SK-N-SH treated with all-trans-retinoic acid at 6 μM for 48 hours (cell line): ENCODE results near the gene AKAP7.

ENCODE experiments used
- ATAC-seq: fragments of 200-7000 bp; cut with Tn5 transposase; 3 replicates; pipeline ENCODE4 v1.9.1; 2020; ENCODE audit warnings: mild to moderate bottlenecking, moderate library complexity
- ARNTL ChIP-seq: fragments of 450-650 bp; formaldehyde crosslinking; IDR thresholded peaks from 2 replicates; pipeline ENCODE4 v1.5.0; 2020; ENCODE audit warnings: low read depth, mild to moderate bottlenecking, moderate library complexity, borderline replicate concordance
- BACH2 ChIP-seq: fragments of 250-450 bp; sonication (Bioruptor Pico); IDR thresholded peaks from 2 replicates; pipeline ENCODE4 v1.9.0; 2021; ENCODE audit warnings: mild to moderate bottlenecking, borderline replicate concordance
- ESRRG ChIP-seq: fragments of 250-450 bp; sonication (Bioruptor Pico); IDR thresholded peaks from 2 replicates; pipeline ENCODE4 v1.6.1; 2021; ENCODE audit warnings: mild to moderate bottlenecking
- GLIS3 ChIP-seq: fragments of 250-450 bp; sonication (Bioruptor Pico); IDR thresholded peaks from 2 replicates; pipeline ENCODE4 v1.5.0; 2020; ENCODE audit warnings: mild to moderate bottlenecking, moderate library complexity
- OSR1 ChIP-seq: fragments of 250-450 bp; sonication (Bioruptor Pico); IDR thresholded peaks from 2 replicates; pipeline ENCODE4 v1.8.0; 2022; ENCODE audit warnings: moderate library complexity, mild to moderate bottlenecking, inconsistent platforms
- RARB ChIP-seq: fragments of 250-450 bp; sonication (Bioruptor Pico); IDR thresholded peaks from 2 replicates; pipeline ENCODE4 v1.8.0; 2021; ENCODE audit warnings: mild to moderate bottlenecking, moderate library complexity
- SNAI2 ChIP-seq: fragments of 250-450 bp; sonication (Bioruptor Pico); IDR thresholded peaks from 2 replicates; pipeline ENCODE4 v1.5.0; 2020; ENCODE audit warnings: mild to moderate bottlenecking, moderate library complexity
- TCF4 ChIP-seq: fragments of 250-450 bp; sonication (Bioruptor Pico); IDR thresholded peaks from 2 replicates; pipeline ENCODE4 v1.8.0; 2021; ENCODE audit warnings: mild to moderate bottlenecking, moderate library complexity, borderline replicate concordance
- TOX ChIP-seq: fragments of 250-450 bp; sonication (Bioruptor Pico); IDR thresholded peaks from 2 replicates; pipeline ENCODE4 v1.8.0; 2021; ENCODE audit warnings: mild to moderate bottlenecking, moderate library complexity, borderline replicate concordance
- TSHZ2 ChIP-seq: fragments of 250-450 bp; sonication (Bioruptor Pico); IDR thresholded peaks from 2 replicates; pipeline ENCODE4 v1.5.0; 2020; ENCODE audit warnings: mild to moderate bottlenecking, moderate library complexity
- ZC3H10 ChIP-seq: fragments of 250-450 bp; sonication (Bioruptor Pico); IDR thresholded peaks from 2 replicates; pipeline ENCODE4 v1.5.1; 2021; ENCODE audit warnings: mild to moderate bottlenecking, moderate library complexity
- ZFP3 ChIP-seq: fragments of 250-450 bp; sonication (Bioruptor Pico); IDR thresholded peaks from 2 replicates; pipeline ENCODE4 v1.5.0; 2020; ENCODE audit warnings: mild to moderate bottlenecking, moderate library complexity
- ZFP30 ChIP-seq: fragments of 450-650 bp; formaldehyde crosslinking; IDR thresholded peaks from 2 replicates; pipeline ENCODE4 v1.5.0; 2022; ENCODE audit warnings: mild to moderate bottlenecking, moderate library complexity
- ZNF565 ChIP-seq: fragments of 450-650 bp; formaldehyde crosslinking; conservative IDR thresholded peaks from 2 replicates; pipeline ENCODE4 v1.5.0; 2020; ENCODE audit warnings: low read depth, mild to moderate bottlenecking, moderate library complexity
- ZNF70 ChIP-seq: fragments of 450-650 bp; formaldehyde crosslinking; IDR thresholded peaks from 2 replicates; pipeline ENCODE4 v1.5.0; 2020; ENCODE audit warnings: mild to moderate bottlenecking, moderate library complexity
- TF ChIP-seq, protein P1 (sequence below): fragments of 250-450 bp; sonication (Bioruptor Pico); IDR thresholded peaks from 2 replicates; pipeline ENCODE4 v1.8.0; 2021; ENCODE audit warnings: low read depth, mild to moderate bottlenecking, moderate library complexity, borderline replicate concordance
- TF ChIP-seq, protein P2 (sequence below): fragments of 250-450 bp; sonication (Bioruptor Pico); IDR thresholded peaks from 2 replicates; pipeline ENCODE4 v1.5.1; 2021; ENCODE audit warnings: mild to moderate bottlenecking, moderate library complexity
- TF ChIP-seq, protein P3 (sequence below): fragments of 250-450 bp; sonication (Bioruptor Pico); IDR thresholded peaks from 2 replicates; pipeline ENCODE4 v1.8.0; 2020; ENCODE audit warnings: mild to moderate bottlenecking, moderate library complexity, borderline replicate concordance

AKAP7 gene

GRCh38 chr6:131255911-131256310 is 120.6 kb downstream of the AKAP7 start:
- TF ChIP-seq BACH2 (CRISPR knock-in tag) (no peak), ZC3H10 (CRISPR knock-in tag) (no peak), ZFP30 (CRISPR knock-in tag) (no peak), ZNF565 (CRISPR knock-in tag) (no peak), SNAI2 (CRISPR knock-in tag) (no peak), GLIS3 (CRISPR knock-in tag) (no peak), TSHZ2 (CRISPR knock-in tag) (no peak), ARNTL (no peak), TOX (no peak), ZNF70 (no peak), OSR1 (CRISPR knock-in tag) (no peak)
- TF ChIP-seq, protein P1, sequence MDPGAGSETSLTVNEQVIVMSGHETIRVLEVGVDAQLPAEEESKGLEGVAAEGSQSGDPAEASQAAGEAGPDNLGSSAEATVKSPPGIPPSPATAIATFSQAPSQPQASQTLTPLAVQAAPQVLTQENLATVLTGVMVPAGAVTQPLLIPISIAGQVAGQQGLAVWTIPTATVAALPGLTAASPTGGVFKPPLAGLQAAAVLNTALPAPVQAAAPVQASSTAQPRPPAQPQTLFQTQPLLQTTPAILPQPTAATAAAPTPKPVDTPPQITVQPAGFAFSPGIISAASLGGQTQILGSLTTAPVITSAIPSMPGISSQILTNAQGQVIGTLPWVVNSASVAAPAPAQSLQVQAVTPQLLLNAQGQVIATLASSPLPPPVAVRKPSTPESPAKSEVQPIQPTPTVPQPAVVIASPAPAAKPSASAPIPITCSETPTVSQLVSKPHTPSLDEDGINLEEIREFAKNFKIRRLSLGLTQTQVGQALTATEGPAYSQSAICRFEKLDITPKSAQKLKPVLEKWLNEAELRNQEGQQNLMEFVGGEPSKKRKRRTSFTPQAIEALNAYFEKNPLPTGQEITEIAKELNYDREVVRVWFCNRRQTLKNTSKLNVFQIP (CRISPR knock-in tag) = no peak
- TF ChIP-seq, protein P2, sequence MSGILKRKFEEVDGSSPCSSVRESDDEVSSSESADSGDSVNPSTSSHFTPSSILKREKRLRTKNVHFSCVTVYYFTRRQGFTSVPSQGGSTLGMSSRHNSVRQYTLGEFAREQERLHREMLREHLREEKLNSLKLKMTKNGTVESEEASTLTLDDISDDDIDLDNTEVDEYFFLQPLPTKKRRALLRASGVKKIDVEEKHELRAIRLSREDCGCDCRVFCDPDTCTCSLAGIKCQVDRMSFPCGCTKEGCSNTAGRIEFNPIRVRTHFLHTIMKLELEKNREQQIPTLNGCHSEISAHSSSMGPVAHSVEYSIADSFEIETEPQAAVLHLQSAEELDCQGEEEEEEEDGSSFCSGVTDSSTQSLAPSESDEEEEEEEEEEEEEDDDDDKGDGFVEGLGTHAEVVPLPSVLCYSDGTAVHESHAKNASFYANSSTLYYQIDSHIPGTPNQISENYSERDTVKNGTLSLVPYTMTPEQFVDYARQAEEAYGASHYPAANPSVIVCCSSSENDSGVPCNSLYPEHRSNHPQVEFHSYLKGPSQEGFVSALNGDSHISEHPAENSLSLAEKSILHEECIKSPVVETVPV (CRISPR knock-in tag) = no peak
- no peak for ATAC-seq

- TF ChIP-seq RARB (CRISPR knock-in tag) (no peak), ZFP30 (CRISPR knock-in tag) (no peak), ZNF565 (CRISPR knock-in tag) (no peak), SNAI2 (CRISPR knock-in tag) (no peak), ESRRG (CRISPR knock-in tag) (no peak), TCF4 (no peak), OSR1 (CRISPR knock-in tag) (no peak), TOX (no peak), TSHZ2 (CRISPR knock-in tag) (no peak), ZFP3 (CRISPR knock-in tag) (no peak), ZNF70 (no peak), GLIS3 (CRISPR knock-in tag) (no peak)
- TF ChIP-seq, protein P3, sequence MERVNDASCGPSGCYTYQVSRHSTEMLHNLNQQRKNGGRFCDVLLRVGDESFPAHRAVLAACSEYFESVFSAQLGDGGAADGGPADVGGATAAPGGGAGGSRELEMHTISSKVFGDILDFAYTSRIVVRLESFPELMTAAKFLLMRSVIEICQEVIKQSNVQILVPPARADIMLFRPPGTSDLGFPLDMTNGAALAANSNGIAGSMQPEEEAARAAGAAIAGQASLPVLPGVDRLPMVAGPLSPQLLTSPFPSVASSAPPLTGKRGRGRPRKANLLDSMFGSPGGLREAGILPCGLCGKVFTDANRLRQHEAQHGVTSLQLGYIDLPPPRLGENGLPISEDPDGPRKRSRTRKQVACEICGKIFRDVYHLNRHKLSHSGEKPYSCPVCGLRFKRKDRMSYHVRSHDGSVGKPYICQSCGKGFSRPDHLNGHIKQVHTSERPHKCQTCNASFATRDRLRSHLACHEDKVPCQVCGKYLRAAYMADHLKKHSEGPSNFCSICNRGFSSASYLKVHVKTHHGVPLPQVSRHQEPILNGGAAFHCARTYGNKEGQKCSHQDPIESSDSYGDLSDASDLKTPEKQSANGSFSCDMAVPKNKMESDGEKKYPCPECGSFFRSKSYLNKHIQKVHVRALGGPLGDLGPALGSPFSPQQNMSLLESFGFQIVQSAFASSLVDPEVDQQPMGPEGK (CRISPR knock-in tag) = no peak
- TF ChIP-seq, protein P2 (CRISPR knock-in tag) = no peak
- TF ChIP-seq, protein P1 (CRISPR knock-in tag) = no peak
- ATAC-seq = no peak
Measured at GRCh38 chr6:131257104-131257503, 121.8 kb downstream of the AKAP7 start.
